Neural progenitor cell (in vitro differentiated cells): ENCODE data around the gene CADPS. TPM values are rescaled to one million over a fixed set of nuclear protein-coding genes. Genes with fewer than 3 reads are reported as not detected.

Source experiments
- DNase-seq: peaks from one replicate; pipeline ENCODE4 v3.0.0-alpha.2; 2016; ENCODE audit warnings: low spot score
- H2AFZ ChIP-seq: fragments of 200-600 bp; sonication (generic); replicated peaks from 2 replicates; pipeline ENCODE4 v1.6.1; 2016; ENCODE audit warnings: antibody characterized with exemption
- H3F3A ChIP-seq: fragments of 200-600 bp; sonication (generic); 2 replicates; pipeline ENCODE4 v1.6.1; 2016; ENCODE audit warnings: antibody characterized with exemption, low read depth
- H3K27ac ChIP-seq: fragments of 200-600 bp; sonication (generic); 2 replicates; pipeline ENCODE4 v1.5.1; 2016; ENCODE audit warnings: mild to moderate bottlenecking
- H3K27me3 ChIP-seq: fragments of 200-600 bp; sonication (generic); 2 replicates; pipeline ENCODE4 v1.6.1; 2016; ENCODE audit warnings: mild to moderate bottlenecking, moderate library complexity
- H3K36me3 ChIP-seq: fragments of 200-600 bp; sonication (generic); 2 replicates; pipeline ENCODE4 v1.5.1; 2016
- H3K4me1 ChIP-seq: fragments of 200-600 bp; sonication (generic); 2 replicates; pipeline ENCODE4 v1.6.1; 2016; ENCODE audit warnings: mixed run types
- H3K4me2 ChIP-seq: fragments of 200-600 bp; sonication (generic); 2 replicates; pipeline ENCODE4 v1.6.1; 2016
- H3K4me3 ChIP-seq: fragments of 200-600 bp; sonication (generic); 2 replicates; pipeline ENCODE4 v1.5.1; 2016
- H3K79me2 ChIP-seq: fragments of 200-600 bp; sonication (generic); 2 replicates; pipeline ENCODE4 v1.6.1; 2016; ENCODE audit warnings: low read depth
- H3K9ac ChIP-seq: fragments of 200-600 bp; sonication (generic); 2 replicates; pipeline ENCODE4 v1.6.1; 2016
- H3K9me3 ChIP-seq: fragments of 200-600 bp; sonication (generic); 2 replicates; pipeline ENCODE4 v1.5.1; 2016; ENCODE audit warnings: low read depth
- H4K20me1 ChIP-seq: fragments of 200-600 bp; sonication (generic); 2 replicates; pipeline ENCODE4 v1.6.1; 2016; ENCODE audit warnings: low read depth
- H3K27ac Mint-ChIP-seq: 3 replicates; pipeline ENCODE4 v1.8.0; 2021; ENCODE audit warnings: mixed read lengths
- H3K27me3 Mint-ChIP-seq: 2 replicates; pipeline ENCODE4 v1.8.0; 2022; ENCODE audit warnings: low read depth, mild to moderate bottlenecking, inconsistent platforms, moderate library complexity, mixed read lengths; ENCODE audit not compliant: insufficient read depth
- H3K36me3 Mint-ChIP-seq: 3 replicates; pipeline ENCODE4 v1.8.0; 2021; ENCODE audit warnings: mixed read lengths
- H3K4me1 Mint-ChIP-seq: 3 replicates; pipeline ENCODE4 v1.8.0; 2021; ENCODE audit warnings: mixed read lengths
- H3K4me3 Mint-ChIP-seq: 3 replicates; pipeline ENCODE4 v1.8.0; 2021; ENCODE audit warnings: mild to moderate bottlenecking, moderate library complexity, mixed read lengths
- H3K9me3 Mint-ChIP-seq: 3 replicates; pipeline ENCODE4 v1.8.0; 2020; ENCODE audit warnings: mixed read lengths
- EZH2 ChIP-seq: fragments of 200-600 bp; sonication (generic); IDR thresholded peaks from 2 replicates; pipeline ENCODE4 v1.6.1; 2017; ENCODE audit warnings: antibody characterized with exemption, mild to moderate bottlenecking, moderate library complexity
- EZH2phosphoT487 ChIP-seq: fragments of 200-600 bp; sonication (generic); IDR thresholded peaks from 2 replicates; pipeline ENCODE4 v1.6.1; 2017; ENCODE audit warnings: antibody characterized with exemption
- total RNA-seq: library from RNA; depleted of rRNA; stranded (reverse); fragments of >200 nt; gene quantifications from 2 replicates; pipeline ENCODE4 v1.2.3, GENCODE V29; 2015; ENCODE audit warnings: low replicate concordance
- TF ChIP-seq, protein P1 (sequence below): fragments of 200-600 bp; sonication (generic); IDR thresholded peaks from 2 replicates; pipeline ENCODE4 v1.5.1; 2017; ENCODE audit warnings: antibody characterized with exemption, mild to moderate bottlenecking

CADPS gene
- total RNA-seq, 1 donor from 2014 or later = 17.3 TPM

DNA sequence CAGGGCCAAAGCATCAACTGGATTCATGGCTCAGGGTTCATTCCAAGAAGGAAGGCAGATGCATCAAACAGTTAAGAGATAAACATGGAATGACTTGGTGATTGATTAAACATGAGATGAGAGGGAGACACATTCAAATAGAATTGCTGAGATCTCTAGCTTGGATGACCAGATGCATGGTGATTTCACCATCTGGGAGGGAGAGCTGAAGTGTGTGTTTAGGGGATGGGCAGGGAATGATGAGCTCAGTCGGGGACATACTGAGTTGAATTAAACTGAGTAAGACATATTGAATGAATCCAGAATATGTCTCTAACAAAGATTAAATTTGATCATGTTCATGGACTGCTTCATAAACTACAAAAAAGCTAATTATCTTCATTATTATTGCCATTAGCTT lies 35.5 kb downstream of the CADPS start:
- Histone ChIP-seq H3K27me3 (no peaks in the 10 kb centered on the region), H3K4me2 (no peak overlapping the region), H3K27ac (no peak overlapping the region), H3K79me2 (no peaks in the 10 kb centered on the region), H3K9ac (no peak overlapping the region), H3K4me1 (no peaks in the 10 kb centered on the region), H3K36me3 (no peaks in the 10 kb centered on the region), H4K20me1 (no peaks in the 10 kb centered on the region), H3K4me3 (no peak overlapping the region), H3F3A (no peaks in the 10 kb centered on the region), H2AFZ (no peak overlapping the region), H3K9me3 (no peaks in the 10 kb centered on the region)
- TF ChIP-seq, protein P1, sequence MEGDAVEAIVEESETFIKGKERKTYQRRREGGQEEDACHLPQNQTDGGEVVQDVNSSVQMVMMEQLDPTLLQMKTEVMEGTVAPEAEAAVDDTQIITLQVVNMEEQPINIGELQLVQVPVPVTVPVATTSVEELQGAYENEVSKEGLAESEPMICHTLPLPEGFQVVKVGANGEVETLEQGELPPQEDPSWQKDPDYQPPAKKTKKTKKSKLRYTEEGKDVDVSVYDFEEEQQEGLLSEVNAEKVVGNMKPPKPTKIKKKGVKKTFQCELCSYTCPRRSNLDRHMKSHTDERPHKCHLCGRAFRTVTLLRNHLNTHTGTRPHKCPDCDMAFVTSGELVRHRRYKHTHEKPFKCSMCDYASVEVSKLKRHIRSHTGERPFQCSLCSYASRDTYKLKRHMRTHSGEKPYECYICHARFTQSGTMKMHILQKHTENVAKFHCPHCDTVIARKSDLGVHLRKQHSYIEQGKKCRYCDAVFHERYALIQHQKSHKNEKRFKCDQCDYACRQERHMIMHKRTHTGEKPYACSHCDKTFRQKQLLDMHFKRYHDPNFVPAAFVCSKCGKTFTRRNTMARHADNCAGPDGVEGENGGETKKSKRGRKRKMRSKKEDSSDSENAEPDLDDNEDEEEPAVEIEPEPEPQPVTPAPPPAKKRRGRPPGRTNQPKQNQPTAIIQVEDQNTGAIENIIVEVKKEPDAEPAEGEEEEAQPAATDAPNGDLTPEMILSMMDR = no peak
- DNase-seq = no peak
- no peaks in the 10 kb centered on the region for H3K36me3 Mint-ChIP-seq
- H3K4me1 Mint-ChIP-seq = no peaks in the 10 kb centered on the region
- no peaks in the 10 kb centered on the region for H3K9me3 Mint-ChIP-seq
- no peak overlapping the region for H3K4me3 Mint-ChIP-seq
- no peaks in the 10 kb centered on the region for H3K27me3 Mint-ChIP-seq
- H3K27ac Mint-ChIP-seq = no peak overlapping the region

DNA sequence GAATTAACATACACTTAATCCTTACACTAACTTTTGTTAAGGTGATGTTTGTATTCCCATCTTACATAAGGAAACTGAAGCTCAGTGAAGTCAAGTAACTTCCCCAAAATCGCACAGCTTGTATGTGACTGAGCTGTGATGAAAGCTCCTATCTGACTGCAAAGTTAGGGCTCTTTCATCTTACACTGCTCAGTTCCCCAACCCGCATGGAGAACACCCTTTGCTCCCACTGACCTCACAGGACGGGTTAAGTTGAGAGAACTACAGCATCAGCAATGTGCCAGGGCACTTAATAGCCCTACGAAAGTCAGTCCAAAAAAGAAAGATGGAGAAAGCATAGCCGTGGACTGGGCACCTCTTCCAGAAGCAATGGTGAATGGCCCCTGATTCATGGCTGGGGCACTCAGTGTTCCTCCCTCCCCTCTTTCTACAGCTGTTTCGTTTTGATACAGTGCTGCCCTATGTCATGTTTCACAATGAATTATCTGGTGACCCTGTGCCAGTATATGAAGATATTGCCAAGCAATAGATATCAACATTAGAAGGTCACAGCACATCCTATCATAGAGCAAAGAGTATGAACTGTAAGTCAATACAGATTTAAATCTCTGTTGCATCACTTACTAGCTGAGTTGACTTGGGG lies 38.0 kb downstream of the CADPS start:
- Mint-ChIP-seq H3K27ac (no peak overlapping the region), H3K9me3 (no peaks in the 10 kb centered on the region), H3K36me3 (no peaks in the 10 kb centered on the region), H3K27me3 (no peaks in the 10 kb centered on the region), H3K4me1 (peaks cover 6% of the 10 kb centered on the region), H3K4me3 (no peak overlapping the region)
- Histone ChIP-seq H3K4me3 (no peak overlapping the region), H3K27ac (no peak overlapping the region), H3K4me1 (peaks cover 4% of the 10 kb centered on the region), H4K20me1 (no peaks in the 10 kb centered on the region), H3K9me3 (no peaks in the 10 kb centered on the region), H3K27me3 (no peaks in the 10 kb centered on the region), H3F3A (no peaks in the 10 kb centered on the region), H3K4me2 (no peak overlapping the region), H2AFZ (no peak overlapping the region), H3K9ac (no peak overlapping the region), H3K36me3 (no peaks in the 10 kb centered on the region), H3K79me2 (no peaks in the 10 kb centered on the region)
- TF ChIP-seq, protein P1 = no peak
- TF ChIP-seq EZH2 = no peak
- TF ChIP-seq EZH2phosphoT487 = no peak
- DNase-seq = no peak

DNA sequence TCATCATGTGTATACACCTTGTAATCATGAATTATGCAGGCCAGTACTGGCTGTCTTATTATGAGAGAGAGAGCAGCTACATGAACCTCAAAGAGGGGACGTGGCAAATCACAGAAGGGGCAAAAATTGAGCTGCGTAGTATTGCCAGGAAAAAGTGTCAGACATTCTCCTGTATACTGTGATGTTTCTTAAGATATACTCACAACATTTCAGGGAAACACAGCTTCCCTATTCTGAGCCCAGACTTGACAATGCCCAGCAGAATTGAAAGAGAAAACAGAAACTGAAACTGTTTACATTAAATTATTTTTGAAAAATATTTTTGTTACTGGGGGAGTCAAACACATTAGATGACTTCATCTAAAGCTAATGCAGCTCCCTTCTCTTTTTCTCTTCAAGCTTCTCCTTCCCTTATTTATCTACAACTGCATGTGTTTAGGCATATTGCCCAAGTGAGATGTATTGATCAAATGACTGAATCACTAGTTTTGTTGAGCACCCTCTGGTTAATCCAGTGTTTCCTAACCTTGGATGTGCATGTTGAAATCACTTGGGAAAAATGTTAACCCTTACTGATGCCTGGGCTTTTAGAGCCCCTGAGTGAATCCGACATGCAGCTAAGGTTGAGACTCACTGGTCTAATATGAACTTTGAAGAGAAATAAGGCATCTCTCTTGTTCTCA lies 39.5 kb downstream of the CADPS start:
- H3K4me3 Mint-ChIP-seq = no peak overlapping the region
- no peaks in the 10 kb centered on the region for H3K36me3 Mint-ChIP-seq
- H3K9ac ChIP-seq = no peak overlapping the region
- H3K9me3 Mint-ChIP-seq = no peaks in the 10 kb centered on the region
- H3K4me3 ChIP-seq = no peak overlapping the region
- TF ChIP-seq, protein P1 = no peak
- TF ChIP-seq EZH2phosphoT487 (no peak), EZH2 (no peak)
- H3F3A ChIP-seq = no peaks in the 10 kb centered on the region
- H3K27ac ChIP-seq = no peak overlapping the region
- H3K27me3 Mint-ChIP-seq = no peaks in the 10 kb centered on the region
- H2AFZ ChIP-seq = no peak overlapping the region
- H3K9me3 ChIP-seq = no peaks in the 10 kb centered on the region
- peaks cover 20% of the 10 kb centered on the region for H3K4me1 ChIP-seq
- no peaks in the 10 kb centered on the region for H3K79me2 ChIP-seq
- no peaks in the 10 kb centered on the region for H3K27me3 ChIP-seq
- peaks cover 14% of the 10 kb centered on the region for H3K4me1 Mint-ChIP-seq
- H3K36me3 ChIP-seq = no peaks in the 10 kb centered on the region
- no peak overlapping the region for H3K27ac Mint-ChIP-seq
- H3K4me2 ChIP-seq = no peak overlapping the region
- no peaks in the 10 kb centered on the region for H4K20me1 ChIP-seq
- no peak for DNase-seq
